SW480 (cell line): ENCODE data around the gene TM2D3.
"Not testable (repeated sequence)": the region's sequence is repeated elsewhere in the genome, so short reads cannot be mapped to it uniquely, and the experiment has no call there.

Experiments
- DNase-seq: peaks from one replicate; pipeline ENCODE4 v3.0.0-alpha.2; 2016; ENCODE audit warnings: low spot score

Gene TM2D3

DNA sequence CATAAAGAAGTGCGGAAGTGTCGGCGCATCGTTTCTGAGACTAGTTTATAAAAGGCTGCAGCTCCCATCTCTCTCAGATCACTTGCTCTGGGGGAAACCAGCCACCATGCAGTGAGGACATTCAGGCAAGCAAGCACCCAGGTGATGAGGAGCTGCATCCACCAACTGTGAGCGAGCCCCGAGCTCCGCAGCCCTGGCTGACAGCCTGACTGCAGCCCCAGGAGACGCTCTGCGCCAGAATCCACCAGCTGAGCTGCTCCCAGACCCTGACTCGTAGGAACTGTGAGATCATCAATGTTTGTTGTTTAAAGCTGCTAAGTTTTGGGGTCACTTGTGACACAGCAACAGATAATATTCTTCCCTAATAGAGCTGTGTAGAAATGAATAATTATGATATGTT lies 5.0 kb upstream of the TM2D3 start:
- no peak for DNase-seq

GRCh38 chr15:101654624-101655337 lies 2.6 kb upstream of the TM2D3 start:
- DNase-seq: peak; percentile 14

DNA sequence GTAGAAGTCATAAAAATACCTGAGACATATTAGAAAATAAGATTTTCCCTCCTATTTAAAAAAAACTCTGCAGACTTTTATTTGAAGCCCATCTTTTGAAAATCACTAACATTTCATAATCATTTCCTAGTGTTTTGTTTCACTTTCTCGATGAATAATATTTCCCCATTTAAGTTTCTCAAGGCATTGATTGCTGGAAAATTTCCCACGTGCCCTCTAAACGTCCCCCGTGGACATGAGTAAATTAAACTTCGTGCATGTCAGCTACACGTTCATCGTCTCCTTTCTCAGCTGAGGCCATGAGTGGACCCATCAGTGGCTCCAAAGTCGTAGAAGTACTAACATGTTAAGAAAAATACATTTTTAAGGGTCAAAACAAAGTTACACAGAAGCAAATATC lies 2.0 kb upstream of the TM2D3 start:
- no peak for DNase-seq

GRCh38 chr15:101652786-101653430 lies 727 bp upstream of the TM2D3 start:
- DNase-seq: no peak

DNA sequence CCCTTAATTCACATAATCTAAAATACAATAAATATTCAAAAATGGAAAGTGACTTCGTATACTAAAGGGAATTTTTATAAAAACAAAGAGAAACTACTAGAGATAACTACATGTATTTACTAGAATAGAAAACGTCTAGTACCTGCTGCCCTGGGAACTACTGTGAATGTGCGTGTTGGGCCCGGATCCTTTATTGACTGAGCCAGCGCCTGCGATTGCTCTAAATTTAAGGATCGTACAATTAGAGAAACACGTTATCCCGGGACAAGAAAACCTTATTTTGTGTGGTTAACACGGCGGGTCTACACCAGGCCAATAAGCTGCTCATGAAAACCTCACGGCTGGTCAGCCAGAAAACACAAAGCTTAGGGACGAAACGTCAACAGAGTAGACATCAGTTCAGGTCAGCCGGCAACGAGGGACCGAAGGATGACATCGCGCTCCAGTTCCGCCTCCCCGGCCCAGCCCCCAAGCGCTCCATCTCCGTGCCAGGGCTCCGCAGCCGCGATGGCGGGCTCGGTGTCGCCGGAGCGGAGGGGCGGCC lies 555 bp downstream of the TM2D3 start:
- DNase-seq: peak; percentile 48

- no peak for DNase-seq
Observed at GRCh38 chr15:101650145-101650544, 2.0 kb downstream of the TM2D3 start.

- no peak for DNase-seq
Observed at GRCh38 chr15:101648356-101648755, 3.8 kb downstream of the TM2D3 start.

- DNase-seq: no peak
Observed at GRCh38 chr15:101647251-101647650, 4.9 kb downstream of the TM2D3 start.

DNA sequence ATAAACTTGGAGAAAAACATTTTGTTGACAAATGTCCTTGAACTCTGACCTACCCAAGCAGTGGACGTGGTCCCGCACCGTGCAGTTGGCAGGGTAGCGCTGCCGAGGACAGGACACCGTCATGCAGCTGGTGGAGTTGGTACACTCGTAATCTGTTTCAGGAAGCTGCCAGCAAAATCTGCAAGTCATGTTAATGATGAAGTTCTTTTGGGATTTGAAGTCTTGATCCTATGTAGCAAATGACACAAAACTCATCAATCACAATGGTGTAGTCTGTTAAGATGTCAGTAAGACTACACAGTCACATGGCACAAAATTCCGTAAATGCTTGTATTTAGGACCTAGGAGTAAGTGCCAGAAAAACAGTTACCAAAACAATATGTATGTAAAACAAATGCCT lies 5.5 kb downstream of the TM2D3 start:
- DNase-seq: no peak

DNA sequence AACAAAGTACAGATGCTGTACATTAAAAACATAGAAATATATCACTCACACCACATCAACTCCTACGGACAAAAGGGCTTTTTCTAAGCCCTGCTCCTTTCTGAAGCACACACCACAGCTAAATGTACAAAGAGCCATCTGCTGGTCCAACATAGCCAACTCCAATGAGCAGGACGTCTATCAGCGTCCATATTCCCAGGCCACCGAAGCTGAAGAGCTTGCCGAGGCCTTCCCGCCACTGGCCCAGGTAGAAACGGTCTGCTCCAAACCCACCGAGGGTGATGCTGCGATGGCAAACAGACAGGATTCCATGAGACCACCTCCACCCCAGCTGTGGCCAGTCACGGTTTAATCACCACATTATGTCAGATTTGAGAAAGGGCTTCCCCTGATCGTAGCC lies 9.8 kb downstream of the TM2D3 start:
- DNase-seq: peak; percentile 50

DNA sequence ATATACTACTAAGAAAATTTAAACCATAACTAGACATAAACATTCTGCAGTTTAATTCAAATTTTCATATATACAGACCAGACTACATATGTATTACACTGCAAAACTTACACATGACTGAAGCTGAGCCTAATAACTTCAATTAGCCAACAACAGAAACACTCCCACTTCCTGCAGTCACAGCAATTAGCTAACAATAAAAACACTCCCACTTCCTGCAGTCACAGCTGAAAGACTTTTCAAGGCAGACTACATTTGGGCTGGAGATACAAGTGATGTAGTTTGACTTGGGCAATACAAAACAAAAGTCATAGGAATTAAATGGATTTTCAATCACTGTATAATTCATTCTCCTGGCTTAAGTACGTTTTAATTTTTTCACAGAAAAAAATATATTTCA lies 10.3 kb downstream of the TM2D3 start:
- peak; percentile 70 for DNase-seq

DNA sequence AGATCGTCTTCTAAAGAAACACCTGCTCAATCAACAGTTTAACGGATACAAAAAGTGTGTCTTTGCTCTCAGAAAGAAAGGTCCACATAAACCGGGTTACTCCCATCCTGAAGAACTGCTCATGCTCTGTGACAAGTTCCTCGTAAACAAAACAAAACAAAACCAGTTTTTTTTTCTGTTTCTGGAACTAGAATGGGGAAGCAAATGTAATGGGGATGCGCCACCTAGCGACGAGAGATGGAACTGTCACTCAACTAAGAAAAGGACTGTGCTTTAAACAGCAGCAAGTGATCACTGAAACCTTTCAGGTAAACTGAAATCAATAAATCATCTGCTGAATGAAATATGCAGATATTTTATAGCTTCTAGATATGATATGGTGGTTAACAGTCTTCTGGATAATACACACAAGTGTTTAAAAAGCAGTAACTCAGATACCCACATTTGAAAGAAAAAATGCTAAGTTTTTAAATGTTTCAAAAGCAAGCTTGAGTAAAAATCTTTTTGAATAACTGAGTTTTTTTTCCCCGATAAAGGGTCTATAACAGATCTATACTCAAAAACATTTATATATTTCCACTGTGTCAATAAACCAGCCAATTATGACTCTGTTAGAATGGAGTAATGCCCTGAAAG lies 10.9 kb downstream of the TM2D3 start:
- peak; percentile 63 for DNase-seq

DNA sequence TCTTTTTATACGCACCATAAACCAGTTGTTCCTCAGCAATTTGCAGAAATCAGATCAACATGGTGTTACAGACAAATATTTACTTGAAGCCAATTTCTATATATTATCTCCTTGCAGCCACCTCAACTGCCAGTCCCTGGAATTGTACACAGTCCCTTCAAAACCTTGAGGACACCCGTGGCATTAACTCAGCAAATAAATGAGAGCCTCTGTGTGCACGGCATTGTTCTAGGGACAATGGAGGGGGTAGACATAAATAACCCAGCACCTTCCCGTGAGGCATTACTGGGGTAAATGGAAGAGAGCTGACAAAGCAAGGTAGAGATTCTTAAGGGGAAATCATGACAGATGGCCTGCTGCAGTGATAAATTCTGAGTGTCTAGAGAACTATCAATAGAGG lies 12.5 kb downstream of the TM2D3 start:
- DNase-seq: no peak

DNA sequence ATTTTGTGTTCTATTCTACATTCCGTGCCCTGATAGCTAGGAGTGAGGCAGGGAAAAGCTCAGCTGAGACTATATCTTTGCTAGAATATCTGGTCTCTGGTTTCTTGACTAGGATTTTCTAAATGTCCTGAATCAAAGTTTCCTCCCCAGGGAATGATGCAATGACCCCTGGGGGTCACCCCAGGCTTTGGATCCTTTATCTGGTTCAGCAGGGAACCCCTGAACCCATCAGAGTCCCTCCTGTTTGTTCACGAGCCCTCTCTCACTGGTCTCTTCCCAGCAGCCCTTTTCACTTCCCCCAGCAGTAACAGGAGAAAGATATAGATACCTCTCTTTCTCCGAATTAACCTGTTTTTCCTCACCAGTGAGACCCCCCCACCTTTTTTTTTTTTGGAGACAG lies 14.3 kb downstream of the TM2D3 start:
- no peak for DNase-seq

DNA sequence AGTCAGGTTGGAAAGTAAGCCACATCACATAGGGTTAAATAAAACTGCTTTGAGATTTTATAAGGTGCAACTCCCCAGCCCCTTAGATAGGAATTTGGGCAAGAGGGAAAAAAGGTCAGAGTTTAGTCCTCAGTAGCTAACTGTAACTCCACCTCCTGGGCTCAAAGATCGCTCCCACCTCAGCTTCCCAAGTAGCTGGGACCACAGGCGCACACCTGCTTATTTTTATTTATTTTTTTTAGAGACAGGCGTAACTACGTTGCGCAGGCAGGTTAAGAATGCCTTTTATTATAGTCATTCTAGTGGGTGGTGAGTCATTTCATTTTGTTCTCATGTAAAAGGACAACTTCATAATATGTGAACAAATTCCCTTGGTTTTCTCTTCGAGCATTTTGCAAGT lies 14.7 kb downstream of the TM2D3 start:
- DNase-seq: peak; percentile 85

GRCh38 chr15:101637038-101637437 lies 15.1 kb downstream of the TM2D3 start:
- DNase-seq: no peak

DNA sequence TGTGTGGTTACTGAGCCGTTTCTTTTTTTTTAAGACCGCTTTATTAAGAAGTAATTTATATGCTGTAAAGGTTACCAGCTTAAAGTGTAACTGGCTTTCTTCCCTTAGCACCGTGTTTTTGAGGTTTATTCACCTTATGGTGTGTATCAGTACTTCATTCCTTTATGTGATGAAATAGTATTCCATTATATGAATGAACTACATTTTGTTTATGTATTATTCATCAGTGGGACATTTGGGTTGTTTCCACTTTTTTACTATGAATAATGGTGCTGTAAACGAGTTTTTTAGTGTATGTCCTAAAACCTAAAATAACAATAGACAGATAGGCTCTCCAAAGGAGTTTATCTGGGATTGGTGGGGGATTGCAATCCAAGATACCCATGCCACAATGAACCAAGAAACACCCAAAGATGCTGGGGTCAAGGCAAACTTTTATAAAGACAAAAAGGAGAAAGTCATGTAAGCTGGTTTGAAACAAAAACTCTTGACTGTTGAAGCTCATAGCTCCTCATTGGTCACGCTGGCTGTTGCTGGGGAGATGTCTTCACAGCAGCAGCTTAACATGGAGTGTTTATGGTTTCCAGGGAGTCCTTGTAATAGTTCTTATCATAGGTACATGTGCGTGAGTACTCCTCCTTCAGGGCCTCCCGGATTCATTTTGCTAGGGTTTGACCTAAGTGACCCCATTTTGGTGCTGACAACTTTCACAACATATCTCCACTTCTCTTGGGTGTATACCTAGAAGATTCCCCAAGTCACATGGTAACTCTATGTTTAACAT lies 16.0 kb downstream of the TM2D3 start:
- DNase-seq: no peak

GRCh38 chr15:101633356-101633755 lies 18.8 kb downstream of the TM2D3 start:
- no peak for DNase-seq

- not testable (repeated sequence) for DNase-seq
Observed at GRCh38 chr15:101626729-101627128, 25.5 kb downstream of the TM2D3 start.

GRCh38 chr15:101625980-101626379 lies 26.2 kb downstream of the TM2D3 start:
- DNase-seq: no peak

DNA sequence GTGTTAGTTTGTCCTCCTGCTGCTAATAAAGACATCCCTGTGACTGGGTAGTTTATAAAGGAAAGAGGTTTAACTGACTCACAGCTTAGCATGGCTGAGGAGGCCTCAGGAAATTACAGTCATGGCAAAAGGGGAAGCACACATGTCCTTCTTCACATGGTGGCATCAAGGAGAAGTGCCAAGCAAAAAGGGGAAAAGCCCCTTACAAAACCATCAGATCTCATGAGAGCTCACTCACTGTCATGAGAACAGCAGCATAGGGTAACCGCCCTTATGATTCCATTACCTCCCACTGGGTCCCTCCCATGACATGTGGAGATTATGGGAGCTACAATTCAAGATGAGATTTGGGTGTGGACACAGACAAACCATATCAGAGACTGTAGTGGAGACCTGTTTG lies 27.0 kb downstream of the TM2D3 start:
- DNase-seq: no peak
